NB4 (cell line): ENCODE measurements around the gene ZNF362.
"Not testable (repeated sequence)": the region's sequence is repeated elsewhere in the genome, so short reads cannot be mapped to it uniquely, and the experiment has no call there.

Experiments
- DNase-seq: peaks from one replicate; pipeline ENCODE4 v3.0.0; 2010; ENCODE audit warnings: low read depth
- H3K4me3 ChIP-seq: one replicate; pipeline ENCODE4 v1.5.1; 2011; ENCODE audit warnings: mild to moderate bottlenecking, low read depth, low read length, moderate library complexity
- CTCF ChIP-seq: IDR thresholded peaks from one replicate; pipeline ENCODE4 v1.5.1; 2012; ENCODE audit warnings: low read depth, low read length
- MAX ChIP-seq: IDR thresholded peaks from 2 replicates; pipeline ENCODE4 v1.6.1; 2011; ENCODE audit warnings: low read depth, low read length
- MYC ChIP-seq: IDR thresholded peaks from 2 replicates; pipeline ENCODE4 v1.6.1; 2011; ENCODE audit warnings: low read depth, low read length
- POLR2A ChIP-seq: IDR thresholded peaks from 2 replicates; pipeline ENCODE4 v1.6.1; 2011; ENCODE audit warnings: mild to moderate bottlenecking; ENCODE audit not compliant: insufficient read length; ENCODE audit errors: extremely low read depth

The ZNF362 gene

GRCh38 chr1:33284049-33284448 is 27.8 kb downstream of the ZNF362 start:
- TF ChIP-seq MYC (no peak), CTCF (no peak), MAX (no peak), POLR2A (no peak)
- no peak for DNase-seq

GRCh38 chr1:33286451-33287185 is 30.3 kb downstream of the ZNF362 start:
- TF ChIP-seq CTCF (no peak), MAX (no peak), POLR2A (no peak), MYC (no peak)
- H3K4me3 ChIP-seq: no peak overlapping the region
- DNase-seq: no peak

More at GRCh38 chr1:33284049-33284448, 27.8 kb downstream of the ZNF362 start:
- H3K4me3 ChIP-seq: no peak overlapping the region

DNA sequence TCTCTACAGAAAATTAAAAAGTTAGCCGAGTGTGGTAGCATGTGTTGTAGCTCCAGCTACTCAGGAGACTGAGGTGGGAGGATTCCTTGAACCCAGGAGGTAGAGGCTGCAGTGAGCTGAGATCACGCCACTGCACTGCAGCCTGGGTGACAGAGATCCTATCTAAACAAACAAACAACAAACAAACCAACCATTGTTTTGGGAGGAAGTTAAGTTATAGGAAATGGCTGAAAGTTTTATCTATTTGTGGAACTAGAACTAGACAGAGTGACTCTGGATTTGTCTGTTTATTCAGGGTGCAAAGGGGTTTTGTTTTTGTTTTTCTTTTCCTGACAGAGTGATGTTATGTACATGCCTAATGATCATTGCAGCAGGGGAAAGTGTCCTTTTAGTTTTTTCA is 31.0 kb downstream of the ZNF362 start:
- no peak for TF ChIP-seq MYC
- no peak for DNase-seq
- H3K4me3 ChIP-seq: no peak overlapping the region

DNA sequence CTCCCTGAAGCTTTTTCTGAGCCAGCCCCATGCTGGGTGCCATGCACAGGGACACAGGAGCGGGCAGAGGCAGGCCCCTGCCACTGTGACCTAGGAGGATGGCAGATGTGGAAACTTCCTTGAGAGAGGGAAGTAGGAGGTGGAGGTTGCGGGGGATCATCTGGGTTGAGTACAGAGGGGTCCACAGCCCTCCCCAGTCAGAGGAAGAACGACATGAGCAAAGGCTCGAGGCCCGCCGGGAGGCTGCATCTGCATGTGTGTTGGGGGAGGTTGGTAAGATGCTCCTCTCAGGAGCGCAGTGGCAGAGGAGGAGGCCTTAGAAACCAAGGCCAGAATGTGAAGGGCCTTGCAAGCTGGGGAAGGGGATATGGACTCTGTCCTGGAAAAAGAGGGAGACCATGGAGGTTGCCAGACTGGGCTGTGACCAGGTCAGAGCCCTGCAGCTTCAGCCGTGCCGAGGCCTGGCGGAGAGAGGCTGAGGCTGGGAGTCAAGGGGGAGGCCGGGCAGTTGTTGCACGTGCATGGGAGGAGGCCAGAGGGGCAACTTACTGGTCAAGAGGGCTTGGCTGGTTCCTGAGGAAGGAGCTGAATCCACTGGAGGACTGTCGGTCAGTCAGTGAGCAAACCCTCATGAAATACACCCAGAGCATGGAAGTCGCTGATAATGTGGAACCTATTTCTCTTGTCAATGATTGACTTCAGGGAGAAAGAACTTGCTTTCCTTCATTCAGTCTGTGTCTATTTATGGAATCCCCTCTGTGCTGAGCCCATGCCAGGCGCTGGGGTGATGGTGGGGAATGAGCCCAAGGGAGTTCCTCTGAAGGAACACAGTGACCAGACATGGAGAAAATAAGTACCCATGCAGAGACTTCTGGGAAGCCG is 32.9 kb downstream of the ZNF362 start:
- DNase-seq: no peak
- no peak for TF ChIP-seq MYC
- TF ChIP-seq POLR2A: no peak
- no peak for TF ChIP-seq MAX
- no peak for TF ChIP-seq CTCF
- no peak overlapping the region for H3K4me3 ChIP-seq

DNA sequence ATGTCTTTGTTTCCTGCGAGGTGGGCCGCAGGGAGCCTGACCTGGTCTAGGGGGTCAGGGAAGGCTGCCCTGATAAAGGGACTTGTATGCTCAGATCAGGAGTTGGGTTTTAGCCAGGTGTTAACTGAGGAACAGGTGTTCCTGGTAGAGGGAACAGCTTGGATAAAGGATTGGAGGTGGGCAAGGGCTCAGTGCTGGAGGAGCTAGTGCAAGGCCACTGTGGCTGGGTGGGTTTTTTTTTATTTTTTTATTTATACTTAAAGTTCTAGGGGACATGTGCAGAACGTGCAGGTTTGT is 33.5 kb downstream of the ZNF362 start:
- TF ChIP-seq MYC (no peak), CTCF (no peak), MAX (no peak), POLR2A (no peak)
- DNase-seq: no peak
- no peak overlapping the region for H3K4me3 ChIP-seq

DNA sequence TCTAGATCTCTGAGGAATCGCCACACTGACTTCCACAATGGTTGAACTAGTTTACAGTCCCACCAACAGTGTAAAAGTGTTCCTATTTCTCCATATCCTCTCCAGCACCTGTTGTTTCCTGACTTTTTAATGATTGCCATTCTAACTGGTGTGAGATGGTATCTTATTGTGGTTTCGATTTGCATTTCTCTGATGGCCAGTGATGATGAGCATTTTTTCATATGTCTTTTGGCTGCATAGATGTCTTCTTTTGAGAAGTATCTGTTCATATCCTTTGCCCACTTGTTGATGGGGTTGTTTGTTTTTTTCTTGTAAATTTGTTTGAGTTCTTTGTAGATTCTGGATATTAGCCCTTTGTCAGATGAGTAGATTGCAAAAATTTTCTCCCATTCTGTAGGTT is 34.3 kb downstream of the ZNF362 start:
- not testable (repeated sequence) for H3K4me3 ChIP-seq, DNase-seq

DNA sequence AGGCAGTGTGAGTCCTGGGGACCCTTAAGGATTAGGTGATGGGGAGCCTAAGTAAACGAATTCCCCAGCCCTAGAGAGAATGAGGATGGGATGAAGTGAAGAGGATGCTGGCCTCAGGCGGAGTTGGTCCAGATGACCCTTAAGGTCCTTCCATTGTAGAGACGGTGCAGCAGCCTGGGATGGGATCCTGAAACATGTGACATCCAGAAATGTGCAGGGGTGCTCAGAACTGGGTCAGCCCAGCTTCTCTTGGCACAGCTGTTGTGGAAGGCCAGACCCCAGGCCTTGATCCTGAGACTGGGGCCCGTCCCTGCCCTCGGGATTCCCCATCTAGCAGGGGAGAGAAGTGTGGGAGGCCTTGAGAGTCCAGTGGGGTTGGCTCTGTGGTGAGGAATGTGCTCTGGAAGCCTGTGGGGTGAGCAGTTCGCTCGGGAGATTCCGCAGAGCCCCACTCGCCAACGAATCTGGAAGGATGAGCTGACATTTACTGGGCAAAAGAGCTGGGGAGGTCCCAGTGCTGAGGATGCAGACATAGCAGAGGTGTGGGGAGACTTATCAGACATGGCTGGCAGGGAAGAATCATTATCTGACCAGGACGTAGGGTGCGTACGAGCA is 36.5 kb downstream of the ZNF362 start:
- H3K4me3 ChIP-seq: no peak overlapping the region
- no peak for DNase-seq
- TF ChIP-seq MYC (no peak), CTCF (no peak), MAX (no peak), POLR2A (no peak)
